HG03045 (cell line): ENCODE measurements around the gene PEPD.

ENCODE experiments used
- ATAC-seq: cut with Tn5 transposase; IDR thresholded peaks from one replicate; pipeline ENCODE4 v1.9.1; 2021; ENCODE audit warnings: mild to moderate bottlenecking, moderate library complexity; ENCODE audit not compliant: unreplicated experiment

PEPD gene

GRCh38 chr19:33547676-33548075 lies 26.1 kb upstream of the PEPD start:
- no peak for ATAC-seq

- no peak for ATAC-seq
Observed at GRCh38 chr19:33546656-33547055, 25.1 kb upstream of the PEPD start.

GRCh38 chr19:33545217-33545981 lies 23.8 kb upstream of the PEPD start:
- ATAC-seq, result no peak

GRCh38 chr19:33535226-33535625 lies 13.6 kb upstream of the PEPD start:
- ATAC-seq, result no peak

GRCh38 chr19:33532859-33533460 lies 11.4 kb upstream of the PEPD start:
- ATAC-seq, result no peak

GRCh38 chr19:33530842-33531241 lies 9.3 kb upstream of the PEPD start:
- no peak for ATAC-seq

GRCh38 chr19:33530296-33530695 lies 8.7 kb upstream of the PEPD start:
- ATAC-seq, result no peak

GRCh38 chr19:33529094-33529676 lies 7.6 kb upstream of the PEPD start:
- no peak for ATAC-seq

GRCh38 chr19:33528404-33528803 lies 6.8 kb upstream of the PEPD start:
- no peak for ATAC-seq

GRCh38 chr19:33527125-33527524 lies 5.5 kb upstream of the PEPD start:
- ATAC-seq, result no peak

GRCh38 chr19:33524024-33524664 lies 2.6 kb upstream of the PEPD start:
- ATAC-seq, result no peak

- no peak for ATAC-seq
Observed at GRCh38 chr19:33523167-33523566, 1.6 kb upstream of the PEPD start.

- no peak for ATAC-seq
Observed at GRCh38 chr19:33522371-33522662, 726 bp upstream of the PEPD start.

- no peak for ATAC-seq
Observed at GRCh38 chr19:33520844-33521479, 629 bp downstream of the PEPD start.

- no peak for ATAC-seq
Observed at GRCh38 chr19:33520048-33520643, 1.4 kb downstream of the PEPD start.

- ATAC-seq, result no peak
Observed at GRCh38 chr19:33519416-33519815, 2.2 kb downstream of the PEPD start.

- ATAC-seq, result no peak
Observed at GRCh38 chr19:33518541-33518940, 3.0 kb downstream of the PEPD start.

- no peak for ATAC-seq
Observed at GRCh38 chr19:33517922-33518321, 3.7 kb downstream of the PEPD start.

- ATAC-seq, result no peak
Observed at GRCh38 chr19:33515921-33516320, 5.7 kb downstream of the PEPD start.

- no peak for ATAC-seq
Observed at GRCh38 chr19:33514885-33515551, 6.6 kb downstream of the PEPD start.

- no peak for ATAC-seq
Observed at GRCh38 chr19:33513424-33513823, 8.2 kb downstream of the PEPD start.
